Measurements from ENCODE around the gene SYCP2. TPM values are rescaled to one million over a fixed set of nuclear protein-coding genes. Genes with fewer than 3 reads are reported as not detected.

SYCP2 gene
- total RNA-seq, 2 experiments from 2014 or later: 13.5 to 25.7 TPM

- Mint-ChIP-seq H3K9me3 (ENCODE audit: low read depth) (no peaks in the 10 kb centered on the region), H3K27me3 (no peaks in the 10 kb centered on the region), H3K4me1 (peaks cover 45% of the 10 kb centered on the region), H3K27ac (peak within 1 kb of the TSS; percentile 99), H3K36me3 (peaks cover 20% of the 10 kb centered on the region), H3K4me3 (peak within 1 kb of the TSS; percentile 99)
- ATAC-seq (peak; percentile 97), DNase-seq (peak; percentile 96)
- CTCF ChIA-PET: interaction anchor here (0.7 to 2.7 kb wide), 12 partner anchors 9 to 322 kb away, joined by 3 to 15 read pairs (median 5); no protein-coding TSS in a partner anchor
These were observed 6.9 kb upstream of the SYCP2 start, which contains the start of the genes FAM217B and PPP1R3D for GRCh38 chr20:59940129-59940955. Gene FAM217B (plus strand): TSS chr20:59940389. CDS start chr20:59943944, 3,555 bp downstream. Gene PPP1R3D (minus strand): TSS chr20:59940305. CDS start chr20:59939931, 374 bp downstream.

- Mint-ChIP-seq H3K36me3 (peaks cover 19% of the 10 kb centered on the region), H3K27ac (peak overlapping the region; percentile 99), H3K4me3 (peak overlapping the region; percentile 99), H3K27me3 (no peaks in the 10 kb centered on the region), H3K4me1 (peaks cover 48% of the 10 kb centered on the region), H3K9me3 (ENCODE audit: low read depth) (no peaks in the 10 kb centered on the region)
- CTCF ChIA-PET: interaction anchor here (0.8 to 2.7 kb wide), 10 partner anchors 8 to 322 kb away, joined by 3 to 15 read pairs (median 4); no protein-coding TSS in a partner anchor
- DNase-seq (no peak), ATAC-seq (peak; percentile 20)
These were observed 6.4 kb upstream of the SYCP2 start for GRCh38 chr20:59939879-59940128.

DNA sequence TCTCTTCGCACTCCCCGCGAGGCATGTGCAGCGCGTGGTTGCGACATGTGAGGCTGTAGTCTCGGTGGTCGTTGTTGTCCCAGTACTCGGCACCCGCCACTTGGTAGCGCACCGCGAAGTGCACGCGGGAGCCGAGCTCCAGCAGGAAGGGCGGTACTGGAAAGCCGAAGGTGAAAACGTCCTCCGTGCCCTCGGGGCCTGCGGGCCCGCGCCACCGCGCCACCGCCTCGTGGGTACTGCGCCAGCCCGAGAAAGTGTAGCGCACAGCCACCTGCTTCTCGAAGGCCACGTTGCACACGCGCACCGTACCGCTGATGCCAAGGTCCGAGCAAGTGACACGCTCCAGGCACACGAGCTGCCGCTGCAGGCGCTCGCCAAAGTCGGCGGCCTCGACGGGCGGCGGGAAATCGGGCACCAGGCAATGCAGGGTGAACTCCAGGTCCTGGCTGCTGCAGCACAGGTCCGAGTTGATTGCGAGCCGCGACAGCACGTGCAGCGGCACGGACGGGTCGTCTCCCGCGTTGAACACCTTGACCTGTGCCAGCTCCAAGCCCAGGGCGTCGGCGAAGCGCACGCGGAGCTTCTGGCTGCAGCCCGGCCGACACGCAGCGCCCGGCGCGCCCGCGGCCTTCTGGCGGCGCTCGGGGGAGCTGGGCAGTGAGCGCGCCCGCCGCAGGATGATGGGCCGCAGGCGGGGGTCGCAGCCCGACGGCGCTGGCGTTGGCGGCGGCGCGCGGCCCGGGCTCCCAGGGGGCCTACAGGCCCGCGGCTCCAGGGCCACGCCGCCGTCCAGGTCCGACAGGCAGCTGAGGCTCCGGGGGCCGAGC is 5.8 kb upstream of the SYCP2 start:
- ATAC-seq: no peak
- peak overlapping the region; percentile 99 for H3K4me3 Mint-ChIP-seq

GRCh38 chr20:59938696-59939051 is 5.2 kb upstream of the SYCP2 start:
- ATAC-seq: no peak
- CTCF ChIA-PET: no interaction called here
- peaks cover 52% of the 10 kb centered on the region for H3K4me1 Mint-ChIP-seq
- no peaks in the 10 kb centered on the region for H3K9me3 Mint-ChIP-seq (ENCODE audit: low read depth)
- H3K27me3 Mint-ChIP-seq: no peaks in the 10 kb centered on the region
- DNase-seq: no peak
- peaks cover 13% of the 10 kb centered on the region for H3K36me3 Mint-ChIP-seq
- H3K4me3 Mint-ChIP-seq: peak overlapping the region; percentile 74
- H3K27ac Mint-ChIP-seq: peak overlapping the region; percentile 58

More for the DNA sequence above, 5.8 kb upstream of the SYCP2 start:
- CTCF ChIA-PET: interaction anchor here (0.8 to 2.7 kb wide), 6 partner anchors 8 to 117 kb away, joined by 3 to 15 read pairs (median 6); no protein-coding TSS in a partner anchor
- Mint-ChIP-seq H3K36me3 (peaks cover 16% of the 10 kb centered on the region), H3K27me3 (no peaks in the 10 kb centered on the region), H3K27ac (peak overlapping the region; percentile 58), H3K9me3 (ENCODE audit: low read depth) (no peaks in the 10 kb centered on the region), H3K4me1 (peaks cover 50% of the 10 kb centered on the region)
- no peak for DNase-seq

DNA sequence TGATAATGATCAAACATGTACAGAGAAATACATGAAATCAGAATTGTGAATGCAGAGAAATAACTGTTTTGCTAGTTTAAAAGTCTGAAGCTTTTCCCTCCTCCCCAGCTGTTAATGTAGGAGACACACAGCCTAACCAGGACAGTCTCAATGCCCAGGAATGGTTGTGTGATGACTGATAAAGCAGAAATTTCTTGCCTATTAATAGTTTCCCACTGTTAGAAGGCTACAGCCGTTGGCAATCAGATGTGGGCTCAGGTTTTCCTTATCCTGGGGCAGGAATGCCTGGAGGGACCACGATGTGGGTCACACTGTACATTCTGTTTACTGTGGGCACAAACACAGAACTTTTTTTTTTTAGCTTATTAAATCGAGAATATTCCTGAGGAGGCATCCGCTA is 4.8 kb upstream of the SYCP2 start:
- Mint-ChIP-seq H3K4me1 (peaks cover 52% of the 10 kb centered on the region), H3K27ac (peak overlapping the region; percentile 2), H3K27me3 (no peaks in the 10 kb centered on the region), H3K36me3 (peaks cover 13% of the 10 kb centered on the region), H3K9me3 (ENCODE audit: low read depth) (no peaks in the 10 kb centered on the region), H3K4me3 (peak overlapping the region; percentile 74)
- CTCF ChIA-PET: interaction anchor here (1.0 to 1.8 kb wide), 2 partner anchors 23 to 119 kb away, joined by 3 to 6 read pairs; no protein-coding TSS in a partner anchor
- no peak for ATAC-seq
- DNase-seq: no peak

- Mint-ChIP-seq H3K27me3 (no peaks in the 10 kb centered on the region), H3K36me3 (peaks cover 10% of the 10 kb centered on the region), H3K27ac (no peak overlapping the region), H3K9me3 (ENCODE audit: low read depth) (no peaks in the 10 kb centered on the region), H3K4me3 (no peak overlapping the region), H3K4me1 (peaks cover 48% of the 10 kb centered on the region)
- ATAC-seq (no peak), DNase-seq (no peak)
- CTCF ChIA-PET: interaction anchor here (1.0 to 1.8 kb wide), 3 partner anchors 9 to 120 kb away, joined by 3 to 6 read pairs (median 3); no protein-coding TSS in a partner anchor
These were observed 3.7 kb upstream of the SYCP2 start for GRCh38 chr20:59937150-59937549.

GRCh38 chr20:59936409-59936808 is 3.0 kb upstream of the SYCP2 start:
- ATAC-seq (no peak), DNase-seq (no peak)
- Mint-ChIP-seq H3K27me3 (no peaks in the 10 kb centered on the region), H3K36me3 (peaks cover 12% of the 10 kb centered on the region), H3K4me3 (no peak overlapping the region), H3K9me3 (ENCODE audit: low read depth) (no peaks in the 10 kb centered on the region), H3K27ac (no peak overlapping the region), H3K4me1 (peaks cover 49% of the 10 kb centered on the region)
- CTCF ChIA-PET: interaction anchor here (0.7 to 1.8 kb wide), 4 partner anchors 9 to 121 kb away, joined by 3 to 6 read pairs (median 3); no protein-coding TSS in a partner anchor

GRCh38 chr20:59935457-59936185 is 2.2 kb upstream of the SYCP2 start:
- Mint-ChIP-seq H3K27me3 (no peaks in the 10 kb centered on the region), H3K36me3 (peaks cover 12% of the 10 kb centered on the region), H3K4me1 (peaks cover 46% of the 10 kb centered on the region), H3K27ac (no peak overlapping the region), H3K9me3 (ENCODE audit: low read depth) (no peaks in the 10 kb centered on the region), H3K4me3 (no peak overlapping the region)
- ATAC-seq (no peak), DNase-seq (no peak)
- CTCF ChIA-PET: interaction anchor here (0.7 to 1.7 kb wide), 3 partner anchors 10 to 13 kb away, joined by 3 to 10 read pairs (median 3); no protein-coding TSS in a partner anchor

GRCh38 chr20:59933849-59934585 is 580 bp upstream of the SYCP2 start:
- CTCF ChIA-PET: interaction anchor here (0.9 to 2.4 kb wide), 12 partner anchors 8 to 1089 kb away, joined by 3 to 14 read pairs (median 4); no protein-coding TSS in a partner anchor
- H3K36me3 Mint-ChIP-seq: peaks cover 12% of the 10 kb centered on the region
- H3K4me3 Mint-ChIP-seq: peak overlapping the region; percentile 73
- DNase-seq (peak; percentile 82), ATAC-seq (peak; percentile 84)
- H3K27me3 Mint-ChIP-seq: no peaks in the 10 kb centered on the region
- H3K27ac Mint-ChIP-seq: peak overlapping the region; percentile 73
- H3K4me1 Mint-ChIP-seq: peaks cover 49% of the 10 kb centered on the region
- H3K9me3 Mint-ChIP-seq (ENCODE audit: low read depth): no peaks in the 10 kb centered on the region

DNA sequence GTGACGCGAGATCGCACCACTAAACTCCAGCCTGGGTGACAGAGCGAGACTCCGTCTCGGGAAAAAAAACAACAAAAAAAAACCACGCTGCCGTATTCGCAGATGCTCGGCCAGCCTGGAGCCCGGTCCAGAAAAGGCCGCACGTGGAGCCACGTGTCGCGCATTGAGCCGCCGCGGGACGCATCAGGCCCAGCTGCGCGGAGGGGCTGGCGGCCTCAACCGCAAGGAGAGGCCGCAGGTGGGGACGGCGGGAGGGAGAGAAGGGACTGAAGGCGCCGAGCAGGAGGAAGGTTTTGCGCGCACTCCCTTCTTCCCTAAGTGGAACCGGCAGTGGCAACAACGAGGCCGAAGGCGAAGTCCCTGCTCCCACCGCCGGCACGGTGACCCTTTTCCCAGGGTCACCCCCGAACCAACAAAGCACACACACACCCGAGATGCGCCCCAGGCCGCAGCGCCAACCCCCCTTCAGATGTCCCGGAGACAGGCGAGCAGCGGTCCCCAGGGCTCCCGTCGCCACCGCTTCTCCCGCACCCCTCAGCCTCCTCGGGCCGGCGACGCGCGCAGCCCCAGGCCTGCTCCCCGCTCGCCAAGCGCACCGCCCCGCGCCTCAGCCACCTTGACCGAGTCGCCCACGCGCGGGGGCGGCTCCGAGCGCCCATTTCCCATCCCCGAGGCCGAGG is 681 bp downstream of the SYCP2 start:
- H3K27me3 Mint-ChIP-seq: no peaks in the 10 kb centered on the region
- ATAC-seq: no peak
- CTCF ChIA-PET: interaction anchor here (1.4 to 2.4 kb wide), 3 partner anchors 8 to 15 kb away, joined by 3 to 14 read pairs (median 12); partner anchors contain the start of genes FAM217B and PPP1R3D

DNA sequence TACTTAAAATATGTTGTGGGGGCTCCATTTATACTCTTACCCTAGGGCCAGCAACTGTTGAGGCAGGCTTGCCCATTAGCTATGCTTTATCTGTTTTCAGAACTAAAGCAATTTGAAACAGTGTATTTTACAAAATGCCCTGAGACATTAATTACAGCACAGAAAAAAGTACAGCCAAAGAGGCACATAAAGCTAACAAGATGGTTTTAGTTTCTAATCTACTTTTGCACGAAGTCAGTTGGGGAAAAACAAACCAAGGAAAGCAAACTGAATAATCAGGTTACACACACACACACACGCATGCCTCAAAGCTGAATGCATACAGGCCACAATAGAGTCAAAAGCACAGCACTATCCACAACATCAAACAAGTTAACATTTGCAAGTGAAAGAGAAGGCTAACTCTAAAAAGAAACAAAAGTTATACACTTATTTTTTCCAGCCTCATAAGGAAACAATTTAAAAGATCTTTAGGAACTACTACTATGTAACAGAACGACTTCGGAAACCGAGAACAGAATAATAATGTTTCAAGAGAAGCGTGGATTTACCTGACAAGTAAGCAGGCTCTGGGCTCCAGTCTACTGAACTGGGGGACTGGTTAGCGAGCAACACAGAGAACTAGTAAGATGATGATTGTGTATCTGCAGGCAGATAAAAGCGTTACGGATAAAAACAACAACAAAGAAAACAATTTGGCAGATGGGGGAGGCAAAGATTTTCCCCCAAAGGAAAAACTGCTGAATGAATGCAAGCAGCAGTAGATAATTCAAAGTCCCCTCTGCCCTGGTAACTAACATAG is 1.7 kb downstream of the SYCP2 start:
- CTCF ChIA-PET: interaction anchor here (2.2 kb wide), 1 partner anchor 9 kb away, joined by 12 read pairs; the partner anchor contains the start of genes FAM217B and PPP1R3D
- ATAC-seq: no peak
- peak overlapping the region; percentile 68 for H3K4me3 Mint-ChIP-seq
- H3K9me3 Mint-ChIP-seq (ENCODE audit: low read depth): no peaks in the 10 kb centered on the region
- peaks cover 3% of the 10 kb centered on the region for H3K36me3 Mint-ChIP-seq
- no peak for DNase-seq
- peak overlapping the region; percentile 70 for H3K27ac Mint-ChIP-seq
- H3K27me3 Mint-ChIP-seq: no peaks in the 10 kb centered on the region
- H3K4me1 Mint-ChIP-seq: peaks cover 33% of the 10 kb centered on the region

More for the DNA sequence above, 681 bp downstream of the SYCP2 start:
- no peak for DNase-seq
- Mint-ChIP-seq H3K9me3 (ENCODE audit: low read depth) (no peaks in the 10 kb centered on the region), H3K36me3 (peaks cover 3% of the 10 kb centered on the region), H3K27ac (peak overlapping the region; percentile 46), H3K4me1 (peaks cover 39% of the 10 kb centered on the region), H3K4me3 (peak overlapping the region; percentile 73)
